Mesothelial cell of epicardium (in vitro differentiated cells): ENCODE measurements around the gene LPXN. TPM values are rescaled to one million over a fixed set of nuclear protein-coding genes. Genes with fewer than 3 reads are reported as not detected.

ENCODE experiments used
- DNase-seq, 2 experiments: peaks; one replicate each; pipeline ENCODE4 v3.0.0; 2021; ENCODE audit warnings: low spot score in 2 of 2; ENCODE audit not compliant: unreplicated experiment in 2 of 2
- H3K27ac Mint-ChIP-seq: 2 replicates; pipeline ENCODE4 v1.8.0; 2021; ENCODE audit warnings: mixed read lengths
- H3K27me3 Mint-ChIP-seq: 2 replicates; pipeline ENCODE4 v1.8.0; 2021; ENCODE audit warnings: low read depth, mixed read lengths
- H3K36me3 Mint-ChIP-seq: 2 replicates; pipeline ENCODE4 v1.8.0; 2021; ENCODE audit warnings: mixed read lengths
- H3K4me1 Mint-ChIP-seq: 2 replicates; pipeline ENCODE4 v1.8.0; 2021; ENCODE audit warnings: mixed read lengths
- H3K4me3 Mint-ChIP-seq: 2 replicates; pipeline ENCODE4 v1.8.0; 2021; ENCODE audit warnings: mild to moderate bottlenecking, moderate library complexity, mixed read lengths
- H3K9me3 Mint-ChIP-seq: 2 replicates; pipeline ENCODE4 v1.8.0; 2021; ENCODE audit warnings: mixed read lengths
- total RNA-seq: library from RNA; stranded (reverse); gene quantifications from 3 replicates; pipeline ENCODE4 v1.2.1, GENCODE V29; 2021
- TF ChIP-seq, protein P1 (sequence below): fragments of 200-600 bp; sonication (generic); IDR thresholded peaks from one replicate; pipeline ENCODE4 v1.5.0; 2021; ENCODE audit warnings: antibody characterized with exemption; ENCODE audit not compliant: unreplicated experiment

The LPXN gene
- total RNA-seq, 1 donor from 2014 or later = 5.8 TPM

- Mint-ChIP-seq H3K4me1 (no peaks in the 10 kb centered on the region), H3K27me3 (peaks cover 1% of the 10 kb centered on the region), H3K27ac (no peak overlapping the region), H3K9me3 (no peaks in the 10 kb centered on the region), H3K36me3 (no peaks in the 10 kb centered on the region), H3K4me3 (no peak overlapping the region)
- DNase-seq = no peak
- TF ChIP-seq, protein P1, sequence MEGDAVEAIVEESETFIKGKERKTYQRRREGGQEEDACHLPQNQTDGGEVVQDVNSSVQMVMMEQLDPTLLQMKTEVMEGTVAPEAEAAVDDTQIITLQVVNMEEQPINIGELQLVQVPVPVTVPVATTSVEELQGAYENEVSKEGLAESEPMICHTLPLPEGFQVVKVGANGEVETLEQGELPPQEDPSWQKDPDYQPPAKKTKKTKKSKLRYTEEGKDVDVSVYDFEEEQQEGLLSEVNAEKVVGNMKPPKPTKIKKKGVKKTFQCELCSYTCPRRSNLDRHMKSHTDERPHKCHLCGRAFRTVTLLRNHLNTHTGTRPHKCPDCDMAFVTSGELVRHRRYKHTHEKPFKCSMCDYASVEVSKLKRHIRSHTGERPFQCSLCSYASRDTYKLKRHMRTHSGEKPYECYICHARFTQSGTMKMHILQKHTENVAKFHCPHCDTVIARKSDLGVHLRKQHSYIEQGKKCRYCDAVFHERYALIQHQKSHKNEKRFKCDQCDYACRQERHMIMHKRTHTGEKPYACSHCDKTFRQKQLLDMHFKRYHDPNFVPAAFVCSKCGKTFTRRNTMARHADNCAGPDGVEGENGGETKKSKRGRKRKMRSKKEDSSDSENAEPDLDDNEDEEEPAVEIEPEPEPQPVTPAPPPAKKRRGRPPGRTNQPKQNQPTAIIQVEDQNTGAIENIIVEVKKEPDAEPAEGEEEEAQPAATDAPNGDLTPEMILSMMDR = no peak
Observed at GRCh38 chr11:58493676-58494075, 82.0 kb downstream of the LPXN start.

DNA sequence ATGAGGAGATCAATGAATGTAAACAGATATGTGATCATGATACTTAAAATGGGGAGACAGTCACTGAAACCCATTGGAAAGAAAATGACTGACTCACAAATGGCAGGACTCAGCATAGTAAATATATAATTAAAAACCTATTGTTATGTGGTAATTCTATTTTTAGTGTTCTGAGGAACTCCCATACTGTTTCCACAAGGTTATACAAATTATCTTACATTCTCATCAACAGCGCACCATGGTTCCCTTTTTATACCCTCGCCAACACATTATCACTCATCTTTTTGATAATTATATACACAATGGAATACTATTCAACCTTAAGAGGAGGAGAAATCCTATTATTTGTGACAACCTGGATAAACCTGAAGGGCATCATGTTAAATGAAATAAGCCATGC lies 84.8 kb downstream of the LPXN start:
- DNase-seq = no peak
- Mint-ChIP-seq H3K9me3 (no peaks in the 10 kb centered on the region), H3K4me3 (no peak overlapping the region), H3K27ac (no peak overlapping the region), H3K4me1 (no peaks in the 10 kb centered on the region), H3K36me3 (no peaks in the 10 kb centered on the region), H3K27me3 (peaks cover 1% of the 10 kb centered on the region)
- TF ChIP-seq, protein P1 = no peak

DNA sequence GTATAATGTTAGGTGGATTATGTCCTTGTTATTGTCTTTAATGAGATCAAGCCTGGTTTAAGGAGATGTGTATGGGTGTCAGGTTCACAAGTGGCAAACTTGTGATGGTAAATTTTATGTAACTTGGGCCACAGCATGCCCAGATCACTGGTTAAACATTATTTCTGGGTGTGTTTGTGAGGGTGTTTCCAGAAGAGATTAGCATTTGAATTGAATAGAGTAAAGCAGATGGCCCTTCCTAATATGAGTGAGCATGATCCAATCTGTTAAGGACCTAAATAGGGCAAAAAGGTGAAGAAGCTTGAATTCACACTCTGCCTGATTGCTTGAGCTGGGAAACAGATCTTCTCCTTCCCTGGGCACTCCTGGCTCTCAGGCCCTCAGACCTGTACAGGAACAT lies 88.5 kb downstream of the LPXN start:
- DNase-seq = no peak
- no peaks in the 10 kb centered on the region for H3K27me3 Mint-ChIP-seq

DNA sequence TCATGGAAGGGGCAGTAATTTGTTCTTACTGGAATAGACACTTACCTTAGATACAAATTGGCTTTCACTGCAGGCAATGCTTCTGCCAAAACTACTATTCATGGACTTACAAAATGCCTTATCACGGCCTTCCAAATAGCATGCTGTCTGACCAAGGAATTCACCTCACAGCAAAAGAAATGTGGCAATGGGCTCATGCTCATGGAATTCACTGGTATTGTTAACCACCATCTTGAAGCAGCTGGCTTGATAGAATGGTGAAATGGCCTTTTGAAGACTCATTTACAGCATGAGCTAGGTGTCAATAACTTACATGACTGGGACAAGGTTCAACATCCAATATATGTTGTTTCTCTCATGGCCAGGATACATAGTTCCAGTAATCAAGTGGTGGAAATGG lies 89.7 kb downstream of the LPXN start:
- H3K9me3 Mint-ChIP-seq = no peaks in the 10 kb centered on the region
- no peaks in the 10 kb centered on the region for H3K4me1 Mint-ChIP-seq
- H3K36me3 Mint-ChIP-seq = no peaks in the 10 kb centered on the region
- no peak overlapping the region for H3K27ac Mint-ChIP-seq
- no peak for DNase-seq
- TF ChIP-seq, protein P1 = no peak
- no peak overlapping the region for H3K4me3 Mint-ChIP-seq
- H3K27me3 Mint-ChIP-seq = no peaks in the 10 kb centered on the region

More for the DNA sequence above, 88.5 kb downstream of the LPXN start:
- Mint-ChIP-seq H3K9me3 (no peaks in the 10 kb centered on the region), H3K27ac (no peak overlapping the region), H3K4me1 (no peaks in the 10 kb centered on the region), H3K36me3 (no peaks in the 10 kb centered on the region), H3K4me3 (no peak overlapping the region)
- TF ChIP-seq, protein P1 = no peak

Other genes with a start within 250 kb of the LPXN start
- gene OR5B17, start 216.8 kb downstream of the LPXN start, total RNA-seq = not detected in 3 replicates
- gene OR5B3, start 169.0 kb downstream of the LPXN start, total RNA-seq = not detected in 3 replicates
- not detected in 3 replicates for gene OR5B2, start 147.7 kb downstream of the LPXN start, total RNA-seq
- gene OR5B12, start 133.6 kb downstream of the LPXN start, total RNA-seq = not detected in 3 replicates
- not detected in 3 replicates for gene OR5B21, start 67.8 kb downstream of the LPXN start, total RNA-seq
- gene ZFP91, start 3.2 kb upstream of the LPXN start, total RNA-seq = 39.6 to 41.0 TPM (median 39.7 TPM) in 3 replicates
- 2.5 to 2.7 TPM (median 2.7 TPM) in 3 replicates for gene CNTF, start 46.8 kb upstream of the LPXN start, total RNA-seq
- gene GLYAT, start 156.1 kb upstream of the LPXN start, total RNA-seq = not detected in 3 replicates